Measurements from ENCODE around the gene SLC7A4. TPM values are rescaled to one million over a fixed set of nuclear protein-coding genes. Genes with fewer than 3 reads are reported as not detected.

SLC7A4 gene
- total and polyA plus RNA-seq, 2 of the 8 experiments (the other 6 are each of a cell fraction or from before 2014, with no cell fraction given) = 0.92 TPM; not detected in 1

DNA sequence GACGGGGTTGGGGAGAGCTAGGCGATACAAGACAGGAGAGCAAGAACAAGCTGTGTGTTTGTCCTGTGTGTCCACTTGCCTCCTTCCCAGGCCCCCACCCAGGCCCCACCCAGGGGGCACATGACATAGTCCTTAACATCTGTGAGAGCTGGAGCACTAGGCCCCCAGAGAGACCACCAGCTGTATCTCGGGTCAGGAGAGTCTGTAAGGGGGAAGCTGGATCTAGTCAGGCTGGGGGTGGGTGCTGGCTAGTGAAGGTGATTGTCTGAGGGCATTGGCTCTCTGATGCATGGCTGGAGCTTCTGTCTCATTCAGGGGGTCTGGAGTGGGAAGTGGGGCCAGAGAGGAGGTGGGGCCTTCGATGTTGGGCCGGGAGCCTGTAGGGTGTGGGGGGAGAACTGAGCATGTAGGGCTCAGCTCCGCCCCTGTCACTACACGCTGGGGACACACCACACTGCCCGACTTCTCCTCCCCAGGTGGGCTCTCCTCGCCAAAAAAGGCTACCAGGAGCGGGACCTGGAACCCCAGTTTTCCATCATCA, 16.8 kb downstream of the SLC7A4 start:
- DNase-seq (ENCODE audit: low read depth in 1 of 2, low spot score in 2 of 2) = no peak
- Histone ChIP-seq H3K4ac (replicated peaks; ENCODE audit: insufficient read length, low read depth, low read length) (no peak overlapping the region), H4K20me1 (replicated peaks in 1 of 2; ENCODE audit: control insufficient read depth in 1 of 2, insufficient read depth in 2 of 2, low read length in 2 of 2) (no peaks in the 10 kb centered on the region), H4K91ac (replicated peaks; ENCODE audit: insufficient read length, low read length) (no peak overlapping the region), H3K14ac (ENCODE audit: insufficient read length) (no peak overlapping the region), H4K8ac (ENCODE audit: extremely low read depth, insufficient read depth, low read length) (no peak overlapping the region), H3K27ac (ENCODE audit: low read depth, low read length) (no peak overlapping the region), H2BK20ac (ENCODE audit: low read length) (no peak overlapping the region), H3K9me3 (ENCODE audit: insufficient read depth in 2 of 2, low read depth in 1 of 2, low read length in 1 of 2) (no peaks in the 10 kb centered on the region), H3K9ac (replicated peaks in 1 of 4; ENCODE audit: extremely low read depth in 1 of 4, low read depth in 3 of 4, low read length in 3 of 4) (no peak overlapping the region), H2BK15ac (ENCODE audit: low read length) (no peak overlapping the region), H2AFZ (ENCODE audit: low read length) (no peak overlapping the region), H2BK5ac (ENCODE audit: low read depth, low read length) (no peak overlapping the region), H3K36me3 (ENCODE audit: control insufficient read depth in 2 of 4, insufficient read depth in 4 of 4, low read length in 3 of 4) (no peaks in the 10 kb centered on the region), H3K18ac (ENCODE audit: extremely low read depth, low read length) (no peak overlapping the region; the same call in 1 of the 2 replicates), H3K79me2 (ENCODE audit: control insufficient read depth in 1 of 2, insufficient read depth in 2 of 2, low read length in 2 of 2) (no peaks in the 10 kb centered on the region), H2AK5ac (ENCODE audit: low read depth, low read length) (no peak overlapping the region), H2BK12ac (ENCODE audit: low read depth, low read length) (no peak overlapping the region), H3K4me1 (replicated peaks in 1 of 4; ENCODE audit: control insufficient read depth in 3 of 4, insufficient read depth in 4 of 4, low read length in 3 of 4) (peaks cover 5 to 21% (median 11%) of the 10 kb centered on the region in 4 experiments), H2BK120ac (replicated peaks; ENCODE audit: low read depth, low read length) (no peak overlapping the region), H3K56ac (replicated peaks; ENCODE audit: insufficient read length, low read depth, low read length) (no peak overlapping the region), H3K79me1 (ENCODE audit: low read depth, low read length) (no peaks in the 10 kb centered on the region; the same call in 1 of the 2 replicates), H3K23me2 (ENCODE audit: low read depth, low read length) (peaks cover 6% of the 10 kb centered on the region; the same call in 1 of the 2 replicates), H3K4me2 (ENCODE audit: insufficient read depth in 1 of 2, low read depth in 2 of 2, low read length in 2 of 2) (no peak overlapping the region; a peak in 1 of 4 replicates), H3K23ac (ENCODE audit: insufficient read length) (no peak overlapping the region), H4K5ac (ENCODE audit: insufficient read length, low read depth, low read length) (no peak overlapping the region), H3K27me3 (replicated peaks in 1 of 4; ENCODE audit: control insufficient read depth in 3 of 4, extremely low read depth in 1 of 4, insufficient read depth in 3 of 4, low read length in 3 of 4) (peaks cover 0 to 4% (median 3%) of the 10 kb centered on the region in 4 experiments; a peak in 4 of 7 replicates), H3K4me3 (ENCODE audit: extremely low read depth in 1 of 4, insufficient read depth in 2 of 4, low read depth in 3 of 4, low read length in 4 of 4) (no peak overlapping the region)
- ChIA-PET POLR2A (ENCODE audit: partially characterized antibody) (interaction anchor here (0.8 to 2.2 kb wide), 2 partner anchors 10 to 12 kb away, joined by 3 to 5 read pairs; no protein-coding TSS in a partner anchor), CTCF (ENCODE audit: partially characterized antibody) (interaction anchor here (0.5 to 1.7 kb wide), 5 partner anchors 10 to 1002 kb away, joined by 3 to 5 read pairs (median 4); partner anchors contain the start of gene LZTR1)
- FAIRE-seq = no peak
- 88% methylated on average over 3 of the region's 10 CpGs; no CpG with 5 or more reads in 1 of the 2 experiments for WGBS, 2 experiments (ENCODE audit: extremely low coverage in 1 of 2, insufficient coverage in 1 of 2, insufficient read length in 1 of 2, insufficient replicate concordance in 2 of 2, low coverage in 1 of 2, low lambda C conversion rate in 2 of 2, missing lambda C conversion rate in 1 of 2)
- no peak for TF ChIP-seq BACH1 (IDR thresholded peaks at IDR 0.05; ENCODE audit: low read length)
- TF ChIP-seq CREB1 (IDR thresholded peaks at IDR 0.05) = no peak
- TF ChIP-seq, protein P1, sequence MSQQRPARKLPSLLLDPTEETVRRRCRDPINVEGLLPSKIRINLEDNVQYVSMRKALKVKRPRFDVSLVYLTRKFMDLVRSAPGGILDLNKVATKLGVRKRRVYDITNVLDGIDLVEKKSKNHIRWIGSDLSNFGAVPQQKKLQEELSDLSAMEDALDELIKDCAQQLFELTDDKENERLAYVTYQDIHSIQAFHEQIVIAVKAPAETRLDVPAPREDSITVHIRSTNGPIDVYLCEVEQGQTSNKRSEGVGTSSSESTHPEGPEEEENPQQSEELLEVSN (IDR thresholded peaks at IDR 0.05) = no peak
- no peak for TF ChIP-seq BRCA1 (IDR thresholded peaks at IDR 0.05; ENCODE audit: low read depth, low read length)
- no peak for TF ChIP-seq SUZ12 (IDR thresholded peaks at IDR 0.05; ENCODE audit: low read length)
- TF ChIP-seq HDAC6 (IDR thresholded peaks at IDR 0.05; ENCODE audit: low read depth, low read length) = no peak
- no peak for TF ChIP-seq KDM4A (IDR thresholded peaks at IDR 0.05; ENCODE audit: low read depth, low read length, severe bottlenecking)

Data from H1 (cell line).